GM12878 (cell line): Measurements from ENCODE around the gene MXRA7. TPM values are rescaled to one million over a fixed set of nuclear protein-coding genes. Genes with fewer than 3 reads are reported as not detected.

Experiments used
- ATAC-seq: fragments of 200-7000 bp; cut with Tn5 transposase; 3 replicates; pipeline ENCODE4 v1.9.1; 2020; ENCODE audit warnings: mild to moderate bottlenecking, moderate library complexity
- BruUV-seq: library from RNA; stranded (reverse); fragments of 400-500 nt; replicated peaks from 2 replicates; lab custom pipeline; 2021; lab: Mats Ljungman, UMichigan
- CTCF ChIA-PET: fragments of 300-600 bp; sonication (Branson Sonifier 250); formaldehyde crosslinking; extraction: SDS; loops from one replicate; lab custom pipeline; 2021; ENCODE audit warnings: inconsistent platforms; lab: Yijun Ruan, JAX
- POLR2A ChIA-PET: fragments of 350-600 bp; formaldehyde crosslinking; extraction: SDS; loops from one replicate; lab custom pipeline; 2021; ENCODE audit warnings: inconsistent platforms; lab: Charles Lee
- RAD21 ChIA-PET: fragments of 300-600 bp; sonication (Branson Sonifier 250); formaldehyde crosslinking; loops from one replicate; lab custom pipeline; 2023; ENCODE audit warnings: antibody characterized with exemption; ENCODE audit not compliant: unreplicated experiment; lab: Charles Lee
- SMC1A ChIA-PET: fragments of 300-600 bp; sonication (Branson Sonifier 250); formaldehyde crosslinking; loops from one replicate; lab custom pipeline; 2023; ENCODE audit not compliant: unreplicated experiment, uncharacterized antibody; lab: Charles Lee
- DNase-seq: peaks from one replicate; pipeline ENCODE4 v3.0.0-alpha.2; 2011; ENCODE audit warnings: low read depth, low spot score
- FAIRE-seq: peaks from 3 replicates; lab custom pipeline; 2011; peaks lifted over from hg19 to GRCh38; lab: Jason Lieb, UNC
- H2AFZ ChIP-seq: 2 replicates; pipeline ENCODE4 v1.6.0; 2011; ENCODE audit warnings: low read depth, low read length, control low read depth; ENCODE audit not compliant: control insufficient read depth
- H3K27ac ChIP-seq: 2 replicates; pipeline ENCODE4 v1.5.1; 2011; ENCODE audit warnings: control low read depth; ENCODE audit not compliant: control insufficient read depth, insufficient read depth
- H3K27me3 ChIP-seq, 2 experiments: replicated peaks in 1 of 2; 2 replicates each; pipeline versions ENCODE4 v1.6.0 to v1.6.1; 2011; ENCODE audit warnings: low read length in 1 of 2; ENCODE audit not compliant: control insufficient read depth in 2 of 2, insufficient read depth in 2 of 2
- H3K36me3 ChIP-seq, 2 experiments: 2 replicates each; pipeline ENCODE4 v1.5.1; 2011; ENCODE audit warnings: low read length in 1 of 2; ENCODE audit not compliant: control insufficient read depth in 2 of 2, insufficient read depth in 2 of 2
- H3K4me1 ChIP-seq: 2 replicates; pipeline ENCODE4 v1.6.1; 2011; ENCODE audit warnings: mild to moderate bottlenecking, low read length, moderate library complexity, mixed read lengths; ENCODE audit not compliant: control insufficient read depth, insufficient read depth
- H3K4me2 ChIP-seq: 2 replicates; pipeline ENCODE4 v1.6.0; 2011; ENCODE audit warnings: control low read depth; ENCODE audit not compliant: control insufficient read depth, insufficient read depth
- H3K4me3 ChIP-seq: fragments of 200-600 bp; sonication (generic); 2 replicates; pipeline ENCODE4 v1.5.1; 2016
- H3K79me2 ChIP-seq: 2 replicates; pipeline ENCODE4 v1.6.0; 2011; ENCODE audit warnings: low read length; ENCODE audit not compliant: control insufficient read depth, insufficient read depth
- H3K9ac ChIP-seq: 2 replicates; pipeline ENCODE4 v1.8.0; 2011; ENCODE audit warnings: low read length, control low read depth, mixed read lengths; ENCODE audit not compliant: control insufficient read depth, insufficient read depth
- H3K9me3 ChIP-seq: replicated peaks from 3 replicates; pipeline ENCODE4 v1.5.1; 2011; ENCODE audit warnings: mild to moderate bottlenecking, low read length; ENCODE audit not compliant: control insufficient read depth, insufficient read depth
- H4K20me1 ChIP-seq: 2 replicates; pipeline ENCODE4 v1.6.0; 2011; ENCODE audit not compliant: control insufficient read depth, insufficient read depth
- ATF2 ChIP-seq: IDR thresholded peaks from 2 replicates; pipeline ENCODE4 v1.6.1; 2012; ENCODE audit warnings: low read length, inconsistent platforms
- MEF2A ChIP-seq: IDR thresholded peaks from 2 replicates; pipeline ENCODE4 v1.6.1; 2011; ENCODE audit warnings: low read depth, mild to moderate bottlenecking, low read length, moderate library complexity; ENCODE audit not compliant: insufficient read depth
- PML ChIP-seq: IDR thresholded peaks from 2 replicates; pipeline ENCODE4 v1.6.1; 2012; ENCODE audit warnings: low read length, inconsistent platforms
- REST ChIP-seq: IDR thresholded peaks from 2 replicates; pipeline ENCODE4 v1.6.1; 2012; ENCODE audit warnings: mild to moderate bottlenecking, low read depth, low read length
- RFX5 ChIP-seq: IDR thresholded peaks from 2 replicates; pipeline ENCODE4 v1.6.1; 2011; ENCODE audit warnings: low read depth, low read length, improper control_type of control experiment
- SIX5 ChIP-seq: IDR thresholded peaks from 2 replicates; pipeline ENCODE4 v1.6.1; 2011; ENCODE audit warnings: mild to moderate bottlenecking, low read depth, low read length, moderate library complexity; ENCODE audit not compliant: severe bottlenecking
- SUPT20H ChIP-seq: IDR thresholded peaks from 2 replicates; pipeline ENCODE4 v1.6.1; 2011; ENCODE audit warnings: low read depth, mild to moderate bottlenecking, low read length, moderate library complexity, borderline replicate concordance; ENCODE audit not compliant: control insufficient read depth
- YY1 ChIP-seq: IDR thresholded peaks from 2 replicates; pipeline ENCODE4 v1.6.1; 2011; ENCODE audit warnings: low read depth, mild to moderate bottlenecking, low read length
- ZNF687 ChIP-seq: fragments of 450-650 bp; IDR thresholded peaks from 2 replicates; pipeline ENCODE4 v1.6.1; 2017; ENCODE audit warnings: mild to moderate bottlenecking, moderate library complexity
- WGBS: methylation state at CpG from one replicate; pipeline ENCODE4 v1.1.6; 2016; ENCODE audit warnings: low lambda C conversion rate; ENCODE audit not compliant: insufficient replicate concordance, insufficient coverage; ENCODE audit errors: missing lambda C conversion rate; 5-methylcytosine and 5-hydroxymethylcytosine counted together
- in situ Hi-C: fragments of 300-500 bp; cut with MboI; formaldehyde crosslinking; loops from 9 replicates; pipeline ENCODE4 v1.14.3; 2018; ENCODE audit warnings: mixed read lengths
- intact Hi-C: fragments of 100-400 bp; cut with micrococcal nuclease; formaldehyde crosslinking; loops from one replicate; pipeline ENCODE4 v1.14.2; 2022; ENCODE audit not compliant: unreplicated experiment
- polyA plus RNA-seq, 11 experiments: library from polyadenylated mRNA; depleted of rRNA in 4 of 11; unstranded in 6 of 11; stranded (reverse) in 5 of 11; fragments of >200 nt; fragmentation: Nextera tagmentation in 4 of 11; fragmentation: Illumina TruSeq in 1 of 11; extraction: Ambion mirVana in 4 of 11; extraction: Trizol in 1 of 11; gene quantifications; 1 replicate in 1 of 11; 2 replicates in 10 of 11; pipeline versions ENCODE4 v1.2.1 to v1.2.3, GENCODE V29; 2011 to 2016; ENCODE audit warnings: inconsistent platforms in 2 of 11, missing spikeins in 2 of 11, low read depth in 1 of 11
- total RNA-seq, 4 experiments: library from RNA; depleted of rRNA in 3 of 4; stranded (reverse); fragments of >200 nt in 3 of 4; fragmentation: Illumina TruSeq in 1 of 4; extraction: Trizol in 1 of 4; gene quantifications; 2 replicates each; pipeline versions ENCODE4 v1.2.1 to v1.2.3, GENCODE V29; 2013 to 2021
- TF ChIP-seq, protein P1 (sequence below): fragments of 450-650 bp; IDR thresholded peaks from 2 replicates; pipeline ENCODE4 v1.6.1; 2017; ENCODE audit warnings: borderline replicate concordance

Gene MXRA7
- total and polyA plus RNA-seq, 10 of the 15 experiments (the other 5 are each of a cell fraction or from before 2014, with no cell fraction given), result 0.03 to 2.0 (median 0.33) TPM

DNA sequence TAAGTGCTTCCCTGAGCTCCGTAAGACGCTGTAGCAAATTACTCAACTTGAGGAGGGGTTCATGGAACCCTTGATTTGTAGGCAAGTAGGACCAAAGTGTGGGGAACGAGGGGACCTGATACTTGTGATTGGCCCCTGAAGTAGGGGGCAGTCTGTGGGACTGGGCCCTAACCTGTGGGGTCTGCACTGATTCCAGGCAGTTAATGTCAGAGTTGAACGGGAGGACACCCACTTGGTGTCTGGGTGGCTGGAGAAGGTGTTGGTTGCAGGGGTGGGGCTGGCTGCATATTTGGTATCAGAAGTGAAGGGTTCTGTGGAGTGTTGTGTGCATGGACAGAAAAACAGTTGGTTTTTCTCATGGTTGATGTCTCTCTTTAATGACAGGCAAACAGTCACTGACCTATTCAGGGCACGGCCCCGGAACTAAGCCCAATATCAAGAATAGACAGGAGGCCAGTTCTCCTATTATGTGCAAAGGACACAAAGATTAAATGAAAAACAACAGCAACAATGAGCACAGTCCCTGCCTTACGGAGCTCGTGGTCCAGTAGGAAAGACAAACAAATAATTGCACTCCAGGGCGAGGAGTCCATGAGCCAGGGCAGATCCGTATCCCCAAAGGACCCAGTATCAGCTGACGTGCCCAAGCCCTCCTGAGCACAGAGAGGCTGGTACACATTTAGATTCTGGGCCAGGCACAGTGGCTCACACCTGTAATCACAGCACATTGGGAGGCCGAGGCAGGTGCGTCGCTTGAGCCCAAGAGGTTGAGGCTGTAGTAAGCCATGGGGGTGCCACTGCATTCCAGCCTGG lies 19.2 kb downstream of the MXRA7 start:
- POLR2A ChIA-PET, result no interaction called here
- Histone ChIP-seq H3K27me3 (peaks cover 0 to 1% of the 10 kb centered on the region in 2 experiments; a peak in 2 of 4 replicates), H2AFZ (no peak overlapping the region), H3K4me1 (peaks cover 12% of the 10 kb centered on the region), H3K4me3 (no peak overlapping the region), H4K20me1 (no peaks in the 10 kb centered on the region), H3K4me2 (no peak overlapping the region), H3K79me2 (no peaks in the 10 kb centered on the region), H3K27ac (no peak overlapping the region), H3K9ac (no peak overlapping the region), H3K9me3 (no peaks in the 10 kb centered on the region), H3K36me3 (no peaks in the 10 kb centered on the region)
- WGBS, result 55% methylated on average over 14 of the region's 14 CpGs
- RAD21 ChIA-PET, result no interaction called here
- intact Hi-C loops (loop anchor here (10.0 kb wide), 1 partner anchor 127 kb away; a partner anchor contains a TSS), in situ Hi-C loops (no loop called here)
- DNase-seq (no peak), ATAC-seq (no peak), FAIRE-seq (no peak)
- no TSS peak for BruUV-seq
- CTCF ChIA-PET, result interaction anchor here (0.9 to 2.8 kb wide), 2 partner anchors 10 to 67 kb away, joined by 3 to 21 read pairs; no protein-coding TSS in a partner anchor
- SMC1A ChIA-PET, result no interaction called here
- no peak for TF ChIP-seq REST
- no peak for TF ChIP-seq SUPT20H
- no peak for TF ChIP-seq PML
- TF ChIP-seq, protein P1, sequence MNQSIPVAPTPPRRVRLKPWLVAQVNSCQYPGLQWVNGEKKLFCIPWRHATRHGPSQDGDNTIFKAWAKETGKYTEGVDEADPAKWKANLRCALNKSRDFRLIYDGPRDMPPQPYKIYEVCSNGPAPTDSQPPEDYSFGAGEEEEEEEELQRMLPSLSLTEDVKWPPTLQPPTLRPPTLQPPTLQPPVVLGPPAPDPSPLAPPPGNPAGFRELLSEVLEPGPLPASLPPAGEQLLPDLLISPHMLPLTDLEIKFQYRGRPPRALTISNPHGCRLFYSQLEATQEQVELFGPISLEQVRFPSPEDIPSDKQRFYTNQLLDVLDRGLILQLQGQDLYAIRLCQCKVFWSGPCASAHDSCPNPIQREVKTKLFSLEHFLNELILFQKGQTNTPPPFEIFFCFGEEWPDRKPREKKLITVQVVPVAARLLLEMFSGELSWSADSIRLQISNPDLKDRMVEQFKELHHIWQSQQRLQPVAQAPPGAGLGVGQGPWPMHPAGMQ, result no peak
- TF ChIP-seq RFX5, result no peak
- TF ChIP-seq ZNF687, result no peak
- no peak for TF ChIP-seq ATF2
- TF ChIP-seq MEF2A, result no peak
- TF ChIP-seq YY1, result no peak
- TF ChIP-seq SIX5, result no peak
